ENCODE data around the gene AURKAIP1. TPM values are rescaled to one million over a fixed set of nuclear protein-coding genes. Genes with fewer than 3 reads are reported as not detected.

Gene AURKAIP1
- total and polyA plus RNA-seq, 9 of the 15 experiments (the other 6 are each of a cell fraction or from before 2014, with no cell fraction given) = 7.8 to 478 (median 92.0) TPM

DNA sequence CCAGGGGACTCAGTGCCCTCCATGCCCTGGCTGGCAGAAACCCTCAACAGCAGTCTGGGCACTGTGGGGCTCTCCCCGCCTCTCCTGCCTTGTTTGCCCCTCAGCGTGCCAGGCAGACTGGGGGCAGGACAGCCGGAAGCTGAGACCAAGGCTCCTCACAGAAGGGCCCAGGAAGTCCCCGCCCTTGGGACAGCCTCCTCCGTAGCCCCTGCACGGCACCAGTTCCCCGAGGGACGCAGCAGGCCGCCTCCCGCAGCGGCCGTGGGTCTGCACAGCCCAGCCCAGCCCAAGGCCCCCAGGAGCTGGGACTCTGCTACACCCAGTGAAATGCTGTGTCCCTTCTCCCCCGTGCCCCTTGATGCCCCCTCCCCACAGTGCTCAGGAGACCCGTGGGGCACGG is 46.8 kb downstream of the AURKAIP1 start:
- H3K4me2 ChIP-seq (ENCODE audit: insufficient read depth, low read length) = no peak overlapping the region
- DNase-seq (ENCODE audit: extremely low read depth in 1 of 4, low spot score in 3 of 4) (no peak), ATAC-seq (no peak), FAIRE-seq (no peak)
- H3K9me1 ChIP-seq (ENCODE audit: control insufficient read depth, insufficient read depth, low read length) = peaks cover 4% of the 10 kb centered on the region
- in situ Hi-C loops (cut with MboI) = no loop called here
- intact Hi-C loops (cut with micrococcal nuclease) = no loop called here
- peak overlapping the region in 1 of 2 experiments; percentile 65; a peak in 2 of 4 replicates for H3K9ac ChIP-seq (ENCODE audit: insufficient read depth in 1 of 2, low read depth in 2 of 2, low read length in 2 of 2)
- 90% methylated on average over 6 of the region's 15 CpGs for WGBS (ENCODE audit: insufficient coverage, low coverage, missing lambda C conversion rate)
- H3K79me2 ChIP-seq (ENCODE audit: control insufficient read depth, insufficient read depth, low read length) = peaks cover 29% of the 10 kb centered on the region
- no peak overlapping the region for H2AFZ ChIP-seq (ENCODE audit: low read depth, low read length)
- ChIA-PET POLR2A (interaction anchor here (2.2 kb wide), 1 partner anchor 15 kb away, joined by 9 read pairs; no protein-coding TSS in a partner anchor), CTCF (ENCODE audit: low intra/inter-chr PET ratio) (no interaction called here)
- no peak overlapping the region for H3K27ac ChIP-seq (ENCODE audit: extremely low read depth, low read depth, low read length)
- H3K4me1 ChIP-seq (replicated peaks in 1 of 2; ENCODE audit: control insufficient read depth in 2 of 2, insufficient read depth in 2 of 2, low read length in 2 of 2) = peaks cover 10 to 91% of the 10 kb centered on the region in 2 experiments
- TF ChIP-seq POLR2G (IDR thresholded peaks at IDR 0.05; ENCODE audit: low read depth, low read length) = peak; percentile 69
- no peak for TF ChIP-seq CBX3 (IDR thresholded peaks at IDR 0.05; ENCODE audit: borderline replicate concordance in 1 of 2, low read length in 2 of 2)
- no TSS peak for BruUV-seq (replicated peaks)
- 0 out of 2 replicates have a peak, but pooled peaks cover 3% of the 10 kb centered on the region for H4K20me1 ChIP-seq (replicated peaks; ENCODE audit: control insufficient read depth, insufficient read depth, low read length)
- no peaks in the 10 kb centered on the region for H3K27me3 ChIP-seq (ENCODE audit: control insufficient read depth in 2 of 2, insufficient read depth in 2 of 2, low read length in 2 of 2)
- peaks cover 16% of the 10 kb centered on the region; the same call in 1 of the 3 replicates for H3K36me3 ChIP-seq (ENCODE audit: control insufficient read depth, insufficient read depth, low read length)
- H3K4me3 ChIP-seq = no peak overlapping the region
- peaks cover 6% of the 10 kb centered on the region for H3K9me3 ChIP-seq (replicated peaks; ENCODE audit: control insufficient read depth, insufficient read depth, low read depth, low read length)

GRCh38 chr1:1327291-1327690 is 47.7 kb downstream of the AURKAIP1 start:
- H3K27ac ChIP-seq (ENCODE audit: extremely low read depth, low read depth, low read length) = no peak overlapping the region
- 0 out of 2 replicates have a peak, but pooled peaks cover 6% of the 10 kb centered on the region for H4K20me1 ChIP-seq (replicated peaks; ENCODE audit: control insufficient read depth, insufficient read depth, low read length)
- in situ Hi-C loops (cut with MboI) (no loop called here), intact Hi-C loops (cut with micrococcal nuclease) (no loop called here)
- H3K4me1 ChIP-seq (replicated peaks in 1 of 2; ENCODE audit: control insufficient read depth in 2 of 2, insufficient read depth in 2 of 2, low read length in 2 of 2) = peaks cover 16 to 90% of the 10 kb centered on the region in 2 experiments
- no peaks in the 10 kb centered on the region for H3K27me3 ChIP-seq (ENCODE audit: control insufficient read depth in 2 of 2, insufficient read depth in 2 of 2, low read length in 2 of 2)
- ChIA-PET POLR2A (interaction anchor here (0.9 to 2.2 kb wide), 4 partner anchors 8 to 18 kb away, joined by 4 to 9 read pairs (median 6); no protein-coding TSS in a partner anchor), CTCF (ENCODE audit: low intra/inter-chr PET ratio) (no interaction called here)
- no peak overlapping the region for H3K4me3 ChIP-seq
- H3K79me2 ChIP-seq (ENCODE audit: control insufficient read depth, insufficient read depth, low read length) = peaks cover 37% of the 10 kb centered on the region
- DNase-seq (ENCODE audit: extremely low read depth in 1 of 4, low spot score in 3 of 4) (no peak), ATAC-seq (no peak), FAIRE-seq (no peak)
- 90% methylated on average over 39 of the region's 40 CpGs for WGBS (ENCODE audit: insufficient coverage, low coverage, missing lambda C conversion rate)
- TF ChIP-seq BCOR (IDR thresholded peaks at IDR 0.05) = no peak
- no peak for TF ChIP-seq USF2 (CRISPR knock-in tag; IDR thresholded peaks at IDR 0.05)
- TF ChIP-seq RBM22 (IDR thresholded peaks at IDR 0.05; ENCODE audit: low read depth, low read length, poor library complexity, severe bottlenecking) = no peak
- TF ChIP-seq TCF7L2 (IDR thresholded peaks at IDR 0.05; ENCODE audit: low read depth, low read length) = no peak
- TF ChIP-seq POLR2G (IDR thresholded peaks at IDR 0.05; ENCODE audit: low read depth, low read length) = peak; percentile 4; the same call in 1 of the 2 replicates
- no peak for TF ChIP-seq ZBTB9 (CRISPR knock-in tag; IDR thresholded peaks at IDR 0.05)
- TF ChIP-seq BRD9 (IDR thresholded peaks at IDR 0.05; ENCODE audit: low read depth, partially characterized antibody) = no peak
- TF ChIP-seq HMG20A (CRISPR knock-in tag; conservative IDR thresholded peaks at IDR 0.05) = no peak
- H3K4me2 ChIP-seq (ENCODE audit: insufficient read depth, low read length) = no peak overlapping the region
- no peak overlapping the region for H2AFZ ChIP-seq (ENCODE audit: low read depth, low read length)
- no TSS peak for BruUV-seq (replicated peaks)
- H3K36me3 ChIP-seq (ENCODE audit: control insufficient read depth, insufficient read depth, low read length) = peaks cover 22% of the 10 kb centered on the region; the same call in 1 of the 3 replicates
- no peak overlapping the region; a peak in 1 of 4 replicates for H3K9ac ChIP-seq (ENCODE audit: insufficient read depth in 1 of 2, low read depth in 2 of 2, low read length in 2 of 2)
- H3K9me3 ChIP-seq (replicated peaks; ENCODE audit: control insufficient read depth, insufficient read depth, low read depth, low read length) = peaks cover 6% of the 10 kb centered on the region
- H3K9me1 ChIP-seq (ENCODE audit: control insufficient read depth, insufficient read depth, low read length) = peaks cover 3% of the 10 kb centered on the region

Measured in K562 (cell line).